Glutamatergic neuron (in vitro differentiated cells): ENCODE measurements around the gene LZTFL1. TPM values are rescaled to one million over a fixed set of nuclear protein-coding genes. Genes with fewer than 3 reads are reported as not detected.

ENCODE experiments used
- DNase-seq: peaks from one replicate; pipeline ENCODE4 v3.0.0; 2022
- H3K27ac Mint-ChIP-seq: one replicate; pipeline ENCODE4 v1.8.0; 2020; ENCODE audit warnings: mild to moderate bottlenecking, mixed read lengths, inconsistent platforms; ENCODE audit not compliant: unreplicated experiment
- H3K27me3 Mint-ChIP-seq: one replicate; pipeline ENCODE4 v1.8.0; 2020; ENCODE audit warnings: mild to moderate bottlenecking, moderate library complexity, mixed read lengths, inconsistent platforms; ENCODE audit not compliant: unreplicated experiment
- H3K36me3 Mint-ChIP-seq: one replicate; pipeline ENCODE4 v1.8.0; 2020; ENCODE audit warnings: mild to moderate bottlenecking, mixed read lengths, inconsistent platforms; ENCODE audit not compliant: unreplicated experiment
- H3K4me1 Mint-ChIP-seq: one replicate; pipeline ENCODE4 v1.8.0; 2020; ENCODE audit warnings: mild to moderate bottlenecking, low read depth, mixed read lengths, inconsistent platforms; ENCODE audit not compliant: unreplicated experiment
- H3K4me3 Mint-ChIP-seq: one replicate; pipeline ENCODE4 v1.8.0; 2020; ENCODE audit warnings: mild to moderate bottlenecking, mixed read lengths, inconsistent platforms; ENCODE audit not compliant: unreplicated experiment
- H3K9me3 Mint-ChIP-seq: one replicate; pipeline ENCODE4 v1.8.0; 2020; ENCODE audit warnings: mild to moderate bottlenecking, moderate library complexity, mixed read lengths, inconsistent platforms; ENCODE audit not compliant: unreplicated experiment
- CTCF ChIP-seq: fragments of 200-600 bp; sonication (generic); IDR thresholded peaks from one replicate; pipeline ENCODE4 v1.5.0; 2021; ENCODE audit not compliant: partially characterized antibody, unreplicated experiment
- total RNA-seq: library from RNA; stranded (reverse); fragmentation: NEBNext Ultra II Directional; extraction: Animal tissue kit (Norgen Biotek cat#: 25700); gene quantifications from one replicate; pipeline ENCODE4 v1.2.1, GENCODE V29; 2021; ENCODE audit not compliant: unreplicated experiment

The LZTFL1 gene
- total RNA-seq, 1 donor from 2014 or later, result 5.9 TPM

DNA sequence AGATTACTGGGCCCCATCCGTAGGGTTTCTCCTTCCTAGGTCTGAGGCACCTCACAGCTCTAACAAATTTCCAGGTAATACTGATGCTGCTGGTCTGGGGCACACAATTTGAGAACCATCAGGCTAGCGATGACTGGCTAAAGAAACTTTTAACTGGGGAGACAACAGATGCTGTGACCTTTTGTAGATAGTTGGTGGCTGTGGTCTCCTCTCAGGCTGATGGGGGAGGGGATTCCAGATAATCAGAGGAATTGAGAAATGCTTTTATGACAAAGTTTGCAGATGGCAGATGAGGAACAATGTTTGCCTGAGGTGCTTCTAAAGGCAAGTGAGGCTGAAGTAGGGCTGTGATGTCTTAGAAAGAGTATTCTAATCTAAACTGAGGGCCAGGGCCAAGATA lies 30.6 kb upstream of the LZTFL1 start:
- peaks cover 6% of the 10 kb centered on the region for H3K9me3 Mint-ChIP-seq
- no peak for TF ChIP-seq CTCF
- H3K36me3 Mint-ChIP-seq, result peaks cover 5% of the 10 kb centered on the region
- no peak for DNase-seq
- H3K27me3 Mint-ChIP-seq, result no peaks in the 10 kb centered on the region
- no peak overlapping the region for H3K27ac Mint-ChIP-seq
- no peaks in the 10 kb centered on the region for H3K4me1 Mint-ChIP-seq
- H3K4me3 Mint-ChIP-seq, result no peak overlapping the region

GRCh38 chr3:45871780-45872179 lies 29.9 kb upstream of the LZTFL1 start:
- Mint-ChIP-seq H3K9me3 (peaks cover 6% of the 10 kb centered on the region), H3K27me3 (no peaks in the 10 kb centered on the region), H3K36me3 (peaks cover 5% of the 10 kb centered on the region), H3K4me3 (no peak overlapping the region), H3K27ac (no peak overlapping the region), H3K4me1 (no peaks in the 10 kb centered on the region)
- no peak for DNase-seq
- TF ChIP-seq CTCF, result no peak

- Mint-ChIP-seq H3K4me1 (no peaks in the 10 kb centered on the region), H3K27me3 (no peaks in the 10 kb centered on the region), H3K27ac (no peak overlapping the region), H3K4me3 (no peak overlapping the region), H3K36me3 (peaks cover 5% of the 10 kb centered on the region), H3K9me3 (peaks cover 5% of the 10 kb centered on the region)
- DNase-seq, result no peak
- TF ChIP-seq CTCF, result no peak
These were observed 28.2 kb upstream of the LZTFL1 start for GRCh38 chr3:45870099-45870498.

GRCh38 chr3:45869638-45870037 lies 27.7 kb upstream of the LZTFL1 start:
- peaks cover 5% of the 10 kb centered on the region for H3K9me3 Mint-ChIP-seq
- peaks cover 5% of the 10 kb centered on the region for H3K36me3 Mint-ChIP-seq
- H3K4me1 Mint-ChIP-seq, result no peaks in the 10 kb centered on the region
- H3K4me3 Mint-ChIP-seq, result no peak overlapping the region
- no peak for TF ChIP-seq CTCF
- no peak for DNase-seq
- no peaks in the 10 kb centered on the region for H3K27me3 Mint-ChIP-seq
- H3K27ac Mint-ChIP-seq, result no peak overlapping the region

GRCh38 chr3:45868650-45869049 lies 26.7 kb upstream of the LZTFL1 start:
- Mint-ChIP-seq H3K36me3 (peaks cover 2% of the 10 kb centered on the region), H3K9me3 (peaks cover 2% of the 10 kb centered on the region), H3K4me1 (no peaks in the 10 kb centered on the region), H3K27me3 (no peaks in the 10 kb centered on the region), H3K27ac (no peak overlapping the region), H3K4me3 (no peak overlapping the region)
- TF ChIP-seq CTCF, result no peak
- DNase-seq, result no peak
